Cerebellar nuclear complex (tissue), 1 donor: ENCODE results near the gene KIAA0825.

Source experiments
- DNase-seq, 2 experiments: peaks; one replicate each; lab custom pipeline; 2025; lab: John Stamatoyannopoulos, UW

KIAA0825 gene, protein sequence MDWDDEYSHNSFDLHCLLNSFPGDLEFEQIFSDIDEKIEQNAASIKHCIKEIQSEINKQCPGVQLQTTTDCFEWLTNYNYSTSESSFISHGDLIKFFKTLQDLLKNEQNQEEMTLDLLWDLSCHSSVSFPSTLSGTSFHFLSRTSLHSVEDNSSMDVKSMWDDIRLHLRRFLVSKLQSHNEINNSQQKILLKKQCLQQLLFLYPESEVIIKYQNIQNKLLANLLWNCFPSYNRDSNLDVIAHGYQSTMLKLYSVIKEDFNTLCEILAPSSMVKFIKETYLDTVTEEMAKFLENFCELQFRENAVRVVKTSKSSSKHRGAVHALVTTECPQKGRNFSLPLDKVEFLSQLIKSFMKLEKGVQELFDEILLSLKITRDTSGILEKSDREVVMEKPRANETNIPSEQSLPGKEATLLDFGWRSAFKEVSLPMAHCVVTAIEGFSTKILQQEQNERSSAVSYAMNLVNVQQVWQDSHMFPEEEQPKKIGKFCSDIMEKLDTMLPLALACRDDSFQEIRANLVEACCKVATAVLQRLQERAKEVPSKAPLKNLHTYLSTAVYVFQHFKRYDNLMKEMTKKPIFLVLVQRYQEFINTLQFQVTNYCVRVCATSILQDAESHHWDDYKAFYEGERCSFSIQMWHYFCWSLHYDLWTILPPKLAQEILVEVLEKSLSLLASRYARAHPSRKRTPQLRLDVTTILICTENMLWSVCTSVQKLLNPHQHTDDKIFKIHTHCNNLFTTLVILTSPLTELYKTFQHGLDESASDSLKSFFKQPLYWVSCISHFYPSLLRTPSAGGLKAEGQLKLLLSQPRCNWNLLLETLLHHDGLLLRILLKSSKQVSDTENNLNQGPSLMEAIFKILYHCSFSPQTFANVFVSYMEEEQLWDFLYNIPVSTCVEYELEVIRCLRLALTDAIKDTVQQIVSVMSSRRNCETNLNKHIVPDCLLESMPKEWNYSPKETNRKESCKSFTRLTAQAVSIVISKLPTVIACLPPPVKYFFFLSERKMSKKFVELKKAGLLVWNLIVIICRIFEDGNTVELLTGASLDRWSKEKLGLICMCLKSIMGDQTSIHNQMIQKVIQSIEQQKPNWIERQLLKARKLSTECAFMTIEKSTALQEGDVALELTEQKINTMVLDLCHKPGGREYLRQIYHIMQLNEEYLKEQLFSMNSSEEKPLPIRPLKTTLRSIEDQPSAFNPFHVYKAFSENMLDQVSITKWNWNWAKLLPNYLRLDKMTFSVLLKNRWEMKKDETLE (N-terminal part only)

DNA sequence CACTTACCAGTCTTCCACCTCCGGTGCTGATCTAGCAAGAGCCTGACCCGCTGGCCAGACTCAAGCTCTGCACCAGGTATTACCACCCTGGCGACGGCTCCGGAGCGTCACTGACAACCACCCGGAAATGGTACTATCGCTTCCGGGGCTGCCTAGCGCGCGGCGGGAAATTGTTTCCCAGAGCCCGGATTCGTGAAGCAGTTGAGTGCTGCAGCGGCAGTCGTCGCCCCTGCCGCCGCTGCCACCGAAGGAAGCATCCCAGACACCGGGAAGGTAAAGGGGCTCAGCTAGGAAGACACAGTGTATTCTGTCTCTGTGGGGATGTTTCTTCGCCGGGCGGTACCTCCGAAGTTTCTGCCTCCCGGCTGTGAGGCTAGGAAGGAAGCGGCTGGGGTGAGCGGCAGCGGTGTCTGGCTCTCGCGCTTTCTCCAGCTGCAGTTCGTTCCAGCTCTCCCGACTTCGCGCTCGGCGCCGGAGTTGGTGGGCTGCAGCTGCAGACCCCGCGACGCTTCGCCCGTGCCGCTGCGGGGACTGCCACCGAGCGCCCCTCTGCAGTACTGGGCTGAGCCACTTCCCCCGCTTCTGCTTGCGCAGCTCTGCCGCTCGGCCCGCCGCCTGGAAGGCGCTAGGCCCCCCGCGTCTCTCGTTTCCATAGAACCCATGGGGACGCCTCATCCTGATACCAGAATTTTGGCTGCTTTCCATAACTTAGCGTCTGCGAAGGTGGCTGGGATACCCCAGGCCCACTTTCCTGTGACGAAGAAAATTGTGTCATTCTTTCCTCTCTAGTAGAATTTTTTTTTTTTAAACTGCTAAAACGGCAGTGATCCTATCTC lies at the start of gene KIAA0825, which contains the start of gene SLF1:
KIAA0825 (minus strand) TSS at position 112 of the 836 bp plus-strand sequence. CDS start 81,478 bp downstream, outside the sequence.
SLF1 (plus strand) TSS at position 177 of the 836 bp plus-strand sequence. CDS start 10,142 bp downstream, outside the sequence.
- DNase-seq = peak; percentile 67 to 74

DNA sequence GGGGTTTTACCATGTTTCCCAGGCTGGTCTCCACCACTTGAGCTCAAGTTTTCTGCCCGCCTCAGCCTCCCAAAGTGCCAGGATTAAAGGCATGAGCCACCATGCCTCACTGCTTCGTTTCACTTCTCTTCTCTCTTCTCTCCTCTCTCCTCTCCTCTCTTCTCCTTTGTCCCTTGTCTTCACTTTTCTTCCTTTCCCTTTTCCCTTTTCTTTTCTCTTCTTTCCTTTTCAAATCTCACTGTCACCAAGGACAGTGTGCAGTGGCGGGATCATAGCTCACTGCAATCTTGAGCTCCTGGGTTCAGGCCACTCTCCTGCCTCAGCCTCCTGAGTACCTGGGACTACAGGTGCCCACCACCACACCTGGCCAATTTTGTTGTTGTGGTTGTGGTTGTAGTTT lies 49.5 kb upstream of the KIAA0825 start:
- no peak for DNase-seq

DNA sequence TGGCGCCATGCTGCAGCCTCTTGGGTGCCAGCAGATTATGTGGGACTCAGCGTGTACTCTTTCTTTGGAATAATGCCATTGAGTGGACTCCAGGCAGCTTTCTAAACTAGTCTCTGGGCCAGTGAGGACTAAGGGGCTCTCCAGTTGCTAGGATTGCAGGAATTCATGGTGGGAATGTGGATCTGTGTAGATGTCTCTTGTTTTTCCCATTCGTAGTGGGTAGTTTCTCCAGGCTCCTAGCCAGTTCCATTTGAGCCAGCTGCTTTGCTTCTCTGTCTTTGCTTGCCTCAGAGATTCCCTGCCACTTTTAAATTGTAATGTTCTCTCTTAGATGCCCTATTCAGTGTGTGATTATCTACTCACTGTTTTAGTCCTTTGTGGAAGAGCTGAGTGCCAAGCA lies 42.7 kb upstream of the KIAA0825 start:
- no peak for DNase-seq

DNA sequence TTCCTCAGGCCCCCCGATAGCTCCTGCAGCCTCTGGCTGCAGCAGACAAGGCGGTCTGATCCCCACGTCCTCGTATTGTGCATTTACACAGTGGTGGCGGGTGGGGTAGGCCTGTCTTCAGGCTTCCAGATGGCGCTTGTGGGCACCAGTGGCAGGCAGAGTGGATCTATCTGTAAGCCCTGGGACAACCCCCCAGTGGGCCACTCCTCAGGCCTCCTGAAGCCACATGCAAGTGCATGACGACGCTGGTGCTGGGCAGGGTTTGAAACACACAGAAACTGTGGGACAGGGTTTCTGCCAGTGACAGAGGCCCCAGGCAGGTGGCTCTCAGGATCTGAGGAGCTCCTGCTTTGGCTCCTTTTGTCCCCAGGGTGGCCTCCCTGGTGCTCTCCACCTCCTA lies 42.1 kb upstream of the KIAA0825 start:
- no peak for DNase-seq

DNA sequence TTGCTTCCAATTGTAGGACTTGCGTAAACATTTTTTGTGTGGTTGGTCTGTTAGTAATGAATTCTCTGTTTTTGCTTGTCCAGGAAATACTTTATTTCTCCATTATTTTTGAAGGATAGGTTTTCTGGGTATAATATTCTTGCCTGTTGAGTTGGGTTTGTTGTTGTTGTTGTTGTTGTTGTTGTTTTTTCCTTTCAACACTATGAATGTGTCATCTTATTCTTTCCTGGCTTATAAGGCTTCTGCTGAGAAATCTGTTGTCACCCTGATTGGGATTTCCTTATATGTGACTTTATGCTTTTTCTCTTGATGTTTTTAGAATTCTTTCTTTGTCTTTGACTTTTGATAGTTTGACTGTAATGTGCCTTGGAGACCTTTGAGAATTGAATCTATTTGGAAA lies 39.9 kb upstream of the KIAA0825 start:
- no peak for DNase-seq

DNA sequence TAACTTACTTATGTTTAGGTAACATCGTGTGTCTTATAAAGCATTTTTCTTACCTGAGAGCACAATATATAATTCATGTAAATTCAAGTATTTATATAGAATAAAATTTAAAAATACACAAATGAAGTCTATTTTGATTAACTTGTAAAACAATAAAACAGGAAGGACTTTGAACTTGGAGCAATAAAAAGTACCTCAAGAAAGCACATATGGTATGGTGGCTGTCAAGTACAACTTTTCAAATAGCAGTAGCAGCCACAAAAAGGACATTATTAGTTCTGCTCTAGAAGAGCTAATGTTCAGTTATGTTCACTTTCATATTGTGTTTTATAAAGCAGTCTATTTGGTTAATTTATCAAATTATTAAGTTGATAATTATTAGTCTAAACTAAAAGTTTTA lies 31.5 kb upstream of the KIAA0825 start:
- no peak for DNase-seq

DNA sequence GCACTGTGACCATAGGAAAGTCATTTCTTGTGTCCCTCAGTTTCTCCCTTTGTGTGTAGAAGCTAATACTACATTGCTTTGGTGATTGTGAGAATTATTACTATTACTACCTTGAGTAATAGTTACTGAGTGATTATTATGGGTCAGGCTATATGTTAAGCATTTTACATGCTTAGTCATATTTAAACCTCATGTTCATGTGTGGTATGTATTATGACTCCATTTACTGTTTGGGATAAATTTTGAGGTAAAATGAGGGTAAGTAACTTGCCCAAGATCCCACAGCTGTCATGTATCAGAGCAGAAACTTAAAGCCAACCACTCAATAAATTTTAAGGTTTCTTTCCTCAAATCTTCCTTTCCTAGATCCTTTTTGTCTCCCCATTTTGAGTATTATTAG lies 28.4 kb upstream of the KIAA0825 start:
- no peak for DNase-seq

DNA sequence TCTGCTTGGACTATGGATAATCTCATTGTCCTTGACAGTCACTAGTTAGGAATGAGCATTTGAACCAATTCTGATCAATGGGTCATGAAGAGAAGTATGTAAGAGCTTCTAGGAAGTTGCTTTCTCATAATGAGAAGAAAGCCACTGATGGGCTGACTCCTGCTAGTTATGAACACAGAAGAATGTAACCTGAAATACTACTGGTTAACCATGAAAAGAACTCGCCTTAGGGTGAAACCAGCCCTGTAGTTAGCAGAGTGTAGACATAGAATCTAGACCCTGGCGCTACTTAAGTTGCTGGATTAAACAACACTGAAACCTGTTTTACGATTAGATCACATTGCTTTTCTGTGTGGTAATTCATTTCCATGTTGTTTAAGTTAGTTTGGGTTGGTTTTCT lies 26.6 kb upstream of the KIAA0825 start:
- no peak for DNase-seq

DNA sequence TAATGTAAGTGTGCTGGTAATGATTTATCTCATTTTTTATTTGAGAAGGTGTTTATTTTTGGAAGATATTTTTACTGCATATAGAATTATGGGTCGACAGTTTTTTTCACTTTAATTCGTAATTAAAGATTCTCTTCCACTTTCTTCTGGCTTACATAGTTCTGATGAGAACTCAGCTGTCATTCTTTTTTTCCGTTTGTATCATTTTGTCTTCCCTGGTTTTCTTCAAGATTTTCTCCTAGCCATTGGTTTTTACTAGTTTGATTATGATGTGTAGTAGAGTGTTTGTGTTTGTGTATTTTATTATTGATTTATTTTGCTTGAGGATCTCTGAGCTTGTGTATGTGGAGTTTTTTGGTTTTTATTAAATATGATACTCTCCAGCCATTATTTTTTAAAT lies 21.8 kb upstream of the KIAA0825 start:
- DNase-seq = no peak

DNA sequence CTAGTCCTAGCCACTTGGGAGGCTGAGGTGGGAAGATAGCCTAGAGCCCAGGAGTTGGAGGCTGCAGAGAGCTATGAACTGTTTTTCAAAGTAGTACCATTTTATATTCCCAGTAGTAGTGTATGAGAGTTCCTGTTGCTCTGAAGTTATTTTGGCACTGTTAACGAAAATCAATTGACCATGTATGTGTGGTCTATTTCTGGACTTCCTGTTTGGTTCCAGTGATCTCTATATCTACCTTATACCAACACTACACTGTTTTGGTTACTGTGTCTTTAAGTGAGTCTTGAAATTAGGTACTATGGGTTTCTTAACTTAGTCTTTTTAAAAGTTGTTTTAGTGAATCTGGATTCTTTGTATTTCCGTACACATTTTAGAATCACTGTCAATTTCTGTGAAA lies 13.6 kb upstream of the KIAA0825 start:
- DNase-seq = no peak

DNA sequence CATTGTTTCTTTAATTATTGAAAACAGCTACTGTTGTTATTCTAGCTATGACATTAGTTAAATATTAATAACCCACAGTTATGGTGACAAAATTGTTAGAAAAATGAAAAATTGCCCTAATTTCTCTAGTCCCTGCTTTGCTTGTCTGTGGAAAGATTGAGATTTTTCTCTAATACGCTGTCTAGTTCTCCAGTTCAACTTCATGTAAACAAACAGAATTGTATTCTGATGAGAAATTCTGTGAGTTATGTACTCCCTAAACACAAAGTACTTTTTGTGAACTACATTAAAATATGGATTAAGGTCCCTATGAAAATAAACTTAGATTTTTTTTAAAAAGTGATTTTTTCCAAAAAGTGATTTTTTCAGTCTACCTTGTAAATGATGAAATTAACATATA lies 8.8 kb upstream of the KIAA0825 start:
- no peak for DNase-seq

DNA sequence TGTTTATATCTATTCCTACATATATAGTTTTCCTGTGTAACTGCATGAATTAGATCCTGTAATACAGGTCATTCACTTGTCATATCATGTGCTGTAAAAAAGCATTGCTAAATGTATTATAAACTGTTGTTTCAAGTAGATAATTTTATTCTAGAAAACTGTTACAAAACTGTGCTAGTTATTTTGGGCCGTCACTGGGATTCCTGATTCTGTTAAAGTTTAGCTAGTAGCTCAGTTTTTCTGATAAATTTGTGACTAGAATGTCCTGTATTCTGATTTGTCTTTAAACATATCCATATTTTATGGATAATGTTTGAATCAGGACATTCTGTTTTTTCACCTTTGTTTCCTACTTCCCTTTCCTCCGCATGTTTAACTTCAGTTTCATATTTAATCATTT lies 5.5 kb upstream of the KIAA0825 start:
- DNase-seq = no peak

DNA sequence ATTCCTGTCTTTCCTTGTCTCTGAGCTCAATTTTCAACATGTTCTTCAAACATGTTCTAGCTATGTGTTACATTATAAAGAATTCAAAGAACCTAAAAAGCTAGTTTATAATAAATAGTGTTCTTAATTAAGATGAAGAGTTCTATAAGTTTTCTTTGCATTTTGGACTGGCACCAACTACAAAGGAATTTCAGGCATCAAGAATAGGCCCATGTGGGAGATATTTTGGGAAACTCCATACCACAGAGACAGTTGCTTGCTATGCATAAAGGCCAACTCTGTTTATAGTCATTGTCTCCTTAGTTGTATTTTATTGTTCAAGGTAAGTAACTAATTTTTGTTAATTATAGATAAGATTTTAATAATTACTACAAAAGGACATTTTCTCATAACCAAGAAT lies 4.6 kb upstream of the KIAA0825 start:
- DNase-seq = no peak

DNA sequence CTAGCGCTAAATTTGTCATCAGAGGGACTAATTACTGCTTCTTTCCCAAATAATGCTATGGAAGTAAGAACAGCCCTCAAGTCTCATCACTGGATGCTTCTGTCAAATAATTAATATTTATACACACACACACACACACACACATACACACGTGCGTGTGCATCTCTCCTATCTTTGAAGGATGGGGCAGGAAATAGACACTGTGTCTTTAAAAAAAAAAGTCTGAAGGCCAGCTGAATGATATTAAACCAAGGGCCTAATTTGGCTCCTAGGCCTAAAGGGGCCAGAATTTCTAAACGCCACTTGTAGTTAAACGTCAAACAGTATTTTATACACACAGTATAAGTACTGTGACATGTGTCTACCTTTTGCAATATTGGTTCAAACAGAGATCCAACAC lies 3.4 kb upstream of the KIAA0825 start:
- no peak for DNase-seq

DNA sequence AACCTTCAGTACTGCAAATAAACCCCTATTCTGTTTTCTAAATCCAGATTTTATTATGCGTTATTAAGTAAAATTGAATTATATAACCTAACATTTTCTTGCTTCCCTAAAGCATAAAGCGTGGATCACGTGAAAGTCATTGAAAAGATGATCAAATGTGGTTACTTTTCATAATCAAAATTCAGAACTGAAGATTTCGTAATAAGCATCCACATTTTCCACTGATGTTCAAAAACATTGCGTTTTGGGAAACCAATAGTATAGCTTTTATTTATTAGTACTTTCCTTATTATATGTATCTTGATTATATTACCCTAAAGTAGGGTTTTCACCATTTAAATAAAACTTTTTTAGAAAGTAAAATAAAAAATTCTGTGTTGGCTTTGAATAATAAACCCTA lies 1.9 kb upstream of the KIAA0825 start:
- no peak for DNase-seq

DNA sequence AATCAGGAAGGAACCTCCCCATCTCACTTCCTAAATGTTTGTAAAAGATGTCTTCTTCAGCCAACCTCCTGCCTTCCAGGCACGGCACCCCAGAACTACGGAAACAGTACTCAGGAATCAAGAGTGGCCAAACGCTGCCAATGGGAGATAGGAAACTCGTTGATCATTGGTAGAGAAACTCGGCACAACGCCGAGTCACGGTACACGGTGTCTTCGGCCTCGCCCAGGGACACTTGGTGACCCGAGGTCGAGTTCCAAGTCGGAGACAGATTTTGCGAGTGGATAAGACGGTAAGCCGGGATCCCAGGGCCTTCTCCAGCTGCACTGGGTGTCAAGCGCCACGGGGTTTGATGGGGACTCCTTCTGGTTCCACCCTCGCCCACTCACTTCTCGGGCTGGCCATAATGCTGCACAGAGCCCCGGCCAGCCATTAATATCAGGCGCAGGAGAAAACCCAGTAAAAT lies 343 bp downstream of the KIAA0825 start:
- peak in 1 of 2 experiments; percentile 63 for DNase-seq

DNA sequence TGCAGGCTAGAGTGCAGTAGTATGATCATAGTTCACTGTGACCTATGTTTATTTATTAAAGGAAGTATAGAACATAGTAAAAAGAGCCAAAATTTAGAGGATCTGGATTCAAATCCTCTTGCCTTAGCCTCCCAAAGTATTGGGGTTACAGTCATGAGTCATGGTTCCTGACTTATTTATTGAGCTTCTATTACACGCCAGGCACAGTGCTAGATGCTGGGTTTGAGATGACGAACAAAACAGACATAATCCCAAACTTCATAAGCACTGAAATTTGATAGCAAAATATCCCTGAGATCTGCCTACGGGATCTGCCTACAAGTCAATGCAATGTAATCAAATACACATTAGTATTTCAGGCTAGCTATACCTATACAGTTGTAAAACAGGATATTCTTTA lies 2.5 kb downstream of the KIAA0825 start:
- DNase-seq = no peak

DNA sequence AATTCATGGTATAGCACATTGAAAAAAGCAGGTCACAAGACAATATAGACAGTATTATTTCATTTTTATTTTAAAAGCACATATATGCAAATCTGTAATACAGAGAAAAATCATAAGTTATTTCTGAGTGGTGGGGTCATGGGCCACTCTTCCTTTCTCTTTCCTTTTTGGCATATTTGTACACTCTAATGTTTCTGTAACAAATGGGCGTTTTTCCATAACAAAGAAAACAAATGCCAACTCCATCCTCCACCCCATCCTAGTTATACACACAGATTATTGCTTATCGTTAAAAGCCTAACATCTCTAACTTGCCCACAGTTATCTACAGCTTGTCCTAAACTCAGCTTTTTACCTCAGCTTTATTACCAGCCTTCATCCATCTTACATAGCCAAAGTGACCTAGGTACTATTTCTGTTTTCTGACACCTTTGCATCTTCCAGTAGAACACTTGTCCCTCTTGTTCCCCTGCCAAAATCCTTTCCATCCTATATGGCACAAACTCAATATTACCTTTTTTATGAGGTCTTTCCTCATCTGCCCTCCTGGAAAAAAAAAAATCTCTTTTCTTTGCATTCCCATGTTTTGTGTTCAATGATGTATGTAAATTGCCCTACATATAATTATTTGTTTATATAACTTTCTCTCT lies 4.1 kb downstream of the KIAA0825 start:
- no peak for DNase-seq

DNA sequence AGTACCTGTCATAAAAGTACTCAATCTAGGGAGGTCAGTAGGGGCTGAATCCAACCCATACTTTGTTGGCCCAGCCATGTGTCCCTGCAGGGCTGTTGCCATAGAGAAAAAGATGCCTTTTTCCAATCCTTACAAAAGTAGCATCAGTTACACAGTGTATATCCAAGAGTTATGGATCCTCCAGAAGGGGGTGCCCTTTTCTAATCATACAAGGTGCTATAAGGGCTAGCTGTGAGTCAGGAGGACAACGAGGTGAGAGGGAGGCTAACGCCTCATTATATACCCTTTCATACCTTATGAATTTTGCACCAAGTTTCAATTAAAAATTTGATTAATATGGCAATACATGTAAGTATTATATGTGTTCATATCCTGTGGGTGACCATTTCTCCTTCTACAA lies 4.8 kb downstream of the KIAA0825 start:
- no peak for DNase-seq

DNA sequence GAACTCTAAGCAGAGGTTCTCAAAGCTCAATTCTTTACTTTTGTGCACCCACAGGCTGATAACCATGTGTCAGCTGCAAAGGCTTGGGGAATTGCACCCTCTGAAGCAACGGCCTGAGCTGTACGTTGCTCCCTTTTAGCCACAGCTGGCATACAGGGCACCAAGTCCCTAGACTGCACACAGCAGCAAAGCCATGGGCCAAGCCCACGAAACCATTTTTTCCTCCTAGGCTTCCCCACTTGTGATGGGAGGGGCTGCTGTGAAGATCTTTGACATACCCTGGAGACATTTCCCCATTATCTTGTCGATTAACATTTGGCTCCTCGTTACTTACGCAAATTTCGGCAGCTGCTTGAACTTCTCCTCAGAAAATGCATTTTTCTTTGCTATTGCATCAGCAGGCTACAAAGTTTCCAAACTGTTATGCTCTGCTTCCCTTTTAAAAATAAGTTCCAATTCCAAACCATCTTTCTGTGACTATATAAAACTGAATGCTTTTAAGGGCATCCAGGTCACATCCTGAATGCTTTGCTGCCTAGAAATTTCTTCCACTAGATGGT lies 23.0 kb downstream of the KIAA0825 start:
- no peak for DNase-seq
